K562 (cell line): ENCODE data around the gene GRIK2. TPM values are rescaled to one million over a fixed set of nuclear protein-coding genes. Genes with fewer than 3 reads are reported as not detected.

Experiments used
- ATAC-seq: fragments of 200-7000 bp; cut with Tn5 transposase; 3 replicates; pipeline ENCODE4 v1.9.1; 2020; ENCODE audit warnings: moderate library complexity
- BruUV-seq: library from RNA; stranded (reverse); fragments of 400-500 nt; replicated peaks from 2 replicates; lab custom pipeline; 2021; lab: Mats Ljungman, UMichigan
- CTCF ChIA-PET: fragments of 300-600 bp; formaldehyde crosslinking; extraction: SDS; loops from one replicate; lab custom pipeline; 2021; ENCODE audit warnings: low intra/inter-chr PET ratio; lab: Yijun Ruan, JAX
- POLR2A ChIA-PET: fragments of 300-600, 350-650 bp; sonication (Branson Sonifier 250); formaldehyde crosslinking; extraction: SDS; loops from one replicate; lab custom pipeline; 2021; ENCODE audit warnings: antibody characterized with exemption, inconsistent platforms; lab: Yijun Ruan, JAX
- DNase-seq, 4 experiments: peaks; one replicate each; pipeline versions ENCODE4 v3.0.0 to v3.0.0-alpha.2; 2011 to 2018; ENCODE audit warnings: low spot score in 3 of 4, mixed read lengths in 3 of 4; ENCODE audit errors: extremely low read depth in 1 of 4
- FAIRE-seq: peaks from 2 replicates; lab custom pipeline; 2011; peaks lifted over from hg19 to GRCh38; lab: Jason Lieb, UNC
- H2AFZ ChIP-seq: 2 replicates; pipeline ENCODE4 v1.6.0; 2011; ENCODE audit warnings: low read depth, low read length, control low read depth, inconsistent platforms
- H3K27ac ChIP-seq: fragments of 200-600 bp; 3 replicates; pipeline ENCODE4 v1.8.0; 2011; ENCODE audit warnings: low read depth, mild to moderate bottlenecking, control low read depth, inconsistent platforms, low read length, moderate library complexity, mixed read lengths; ENCODE audit errors: extremely low read depth
- H3K27me3 ChIP-seq, 2 experiments: fragments of 300-600 bp in 1 of 2; 2 replicates in 1 of 2; 3 replicates in 1 of 2; pipeline versions ENCODE4 v1.6.0 to v1.8.0; 2011; ENCODE audit warnings: inconsistent platforms in 2 of 2, low read length in 2 of 2, mild to moderate bottlenecking in 1 of 2, mixed read lengths in 1 of 2, moderate library complexity in 1 of 2; ENCODE audit not compliant: control insufficient read depth in 2 of 2, insufficient read depth in 2 of 2
- H3K36me3 ChIP-seq: fragments of 300-600 bp; 3 replicates; pipeline ENCODE4 v1.8.0; 2011; ENCODE audit warnings: mild to moderate bottlenecking, low read length, inconsistent platforms; ENCODE audit not compliant: control insufficient read depth, insufficient read depth
- H3K4me1 ChIP-seq, 2 experiments: fragments of 200-600 bp in 1 of 2; replicated peaks in 1 of 2; 2 replicates in 1 of 2; 3 replicates in 1 of 2; pipeline versions ENCODE4 v1.5.1 to v1.8.0; 2011; ENCODE audit warnings: inconsistent platforms in 2 of 2, low read length in 2 of 2, mild to moderate bottlenecking in 1 of 2, mixed read lengths in 1 of 2, moderate library complexity in 1 of 2; ENCODE audit not compliant: control insufficient read depth in 2 of 2, insufficient read depth in 2 of 2
- H3K4me2 ChIP-seq: 2 replicates; pipeline ENCODE4 v1.6.1; 2011; ENCODE audit warnings: low read length, control low read depth, inconsistent platforms, mixed read lengths; ENCODE audit not compliant: insufficient read depth
- H3K4me3 ChIP-seq: fragments of 200-600 bp; sonication (generic), shearing (Covaris generic); 2 replicates; pipeline ENCODE4 v1.5.1; 2016; ENCODE audit warnings: control low read depth, inconsistent platforms
- H3K79me2 ChIP-seq: fragments of 200-600 bp; 3 replicates; pipeline ENCODE4 v1.8.0; 2011; ENCODE audit warnings: low read length, inconsistent platforms; ENCODE audit not compliant: control insufficient read depth, insufficient read depth
- H3K9ac ChIP-seq, 2 experiments: 2 replicates each; pipeline versions ENCODE4 v1.6.0 to v1.6.1; 2011; ENCODE audit warnings: low read depth in 2 of 2, low read length in 2 of 2, control low read depth in 1 of 2, inconsistent platforms in 1 of 2, mild to moderate bottlenecking in 1 of 2, mixed read lengths in 1 of 2; ENCODE audit not compliant: insufficient read depth in 1 of 2
- H3K9me1 ChIP-seq: one replicate; pipeline ENCODE4 v1.6.0; 2011; ENCODE audit warnings: inconsistent platforms, mild to moderate bottlenecking, low read length, moderate library complexity; ENCODE audit not compliant: control insufficient read depth, insufficient read depth
- H3K9me3 ChIP-seq: replicated peaks from 2 replicates; pipeline ENCODE4 v1.5.1; 2011; ENCODE audit warnings: low read depth, low read length, inconsistent platforms; ENCODE audit not compliant: control insufficient read depth, insufficient read depth
- H4K20me1 ChIP-seq: replicated peaks from 2 replicates; pipeline ENCODE4 v1.6.1; 2011; ENCODE audit warnings: low read length, inconsistent platforms, mixed read lengths; ENCODE audit not compliant: control insufficient read depth, insufficient read depth
- ESRRA ChIP-seq: fragments of 450-650 bp; IDR thresholded peaks from 2 replicates; pipeline ENCODE4 v1.6.1; 2014; ENCODE audit warnings: low read depth, mild to moderate bottlenecking, moderate library complexity, borderline replicate concordance
- KDM1A ChIP-seq, 2 experiments: fragments of 450-650 bp; IDR thresholded peaks; 2 replicates each; pipeline ENCODE4 v1.6.1; 2016; ENCODE audit warnings: mild to moderate bottlenecking in 2 of 2
- MECOM ChIP-seq: fragments of 250-450 bp; sonication (Bioruptor Pico); IDR thresholded peaks from 2 replicates; pipeline ENCODE4 v1.8.0; 2022; ENCODE audit warnings: inconsistent platforms
- SMAD2 ChIP-seq: fragments of 150-350 bp; IDR thresholded peaks from 2 replicates; pipeline ENCODE4 v1.6.1; 2014; ENCODE audit warnings: low read depth, mild to moderate bottlenecking, low read length
- ZFP30 ChIP-seq: fragments of 250-450 bp; sonication (Bioruptor Pico); IDR thresholded peaks from 2 replicates; pipeline ENCODE4 v1.8.0; 2022; ENCODE audit warnings: moderate library complexity, mild to moderate bottlenecking, inconsistent platforms, borderline replicate concordance
- ZNF347 ChIP-seq: fragments of 450-650 bp; formaldehyde crosslinking; IDR thresholded peaks from 2 replicates; pipeline ENCODE4 v1.4.0; 2020; ENCODE audit warnings: low read depth, mild to moderate bottlenecking, moderate library complexity
- ZNF766 ChIP-seq: fragments of 200-800 bp; sonication (Bioruptor generic); conservative IDR thresholded peaks from 2 replicates; pipeline ENCODE4 v1.6.1; 2016; ENCODE audit warnings: missing genetic modification characterization, missing compliant biosample characterization
- WGBS: fragments of 100-300 bp; shearing (Covaris generic); methylation state at CpG from one replicate; pipeline ENCODE4 v1.1.6; 2016; ENCODE audit warnings: low coverage, mixed read lengths; ENCODE audit not compliant: insufficient coverage; ENCODE audit errors: missing lambda C conversion rate; 5-methylcytosine and 5-hydroxymethylcytosine counted together
- in situ Hi-C: fragments of 300-500 bp; cut with MboI; formaldehyde crosslinking; loops from 4 replicates; pipeline ENCODE4 v1.15.0; 2018; ENCODE audit warnings: inconsistent platforms, mixed read lengths
- intact Hi-C: fragments of 100-400 bp; cut with micrococcal nuclease; formaldehyde crosslinking; loops from 2 replicates; pipeline ENCODE4 v1.14.2; 2022
- polyA plus RNA-seq, 8 experiments: library from polyadenylated mRNA; depleted of rRNA in 4 of 8; stranded (reverse) in 5 of 8; unstranded in 3 of 8; fragments of >200 nt; fragmentation: Nextera tagmentation in 2 of 8; fragmentation: Illumina TruSeq in 1 of 8; extraction: Ambion mirVana in 2 of 8; extraction: Trizol in 1 of 8; gene quantifications; 2 replicates each; pipeline versions ENCODE4 v1.2.1 to v1.2.3, GENCODE V29; 2011 to 2014; ENCODE audit warnings: inconsistent platforms in 1 of 8, missing spikeins in 1 of 8
- total RNA-seq, 7 experiments: library from RNA; depleted of rRNA in 6 of 7; stranded (reverse); fragments of >200 nt in 6 of 7; fragmentation: Illumina TruSeq in 2 of 7; extraction: Trizol in 2 of 7; gene quantifications; 2 replicates each; pipeline versions ENCODE4 v1.2.1 to v1.2.3, GENCODE V29; 2011 to 2021; ENCODE audit warnings: low replicate concordance in 1 of 7
- TF ChIP-seq, protein P1 (sequence below): fragments of 250-450 bp; sonication (Bioruptor Pico); IDR thresholded peaks from 2 replicates; pipeline ENCODE4 v1.4.0; 2020; ENCODE audit warnings: mild to moderate bottlenecking
- TF ChIP-seq, protein P2 (sequence below): fragments of 200-600 bp; sonication (generic); IDR thresholded peaks from one replicate; pipeline ENCODE4 v1.6.1; 2012; ENCODE audit warnings: mild to moderate bottlenecking, low read depth, low read length, inconsistent platforms

The GRIK2 gene
- total and polyA plus RNA-seq, 9 of the 15 experiments (the other 6 are each of a cell fraction or from before 2014, with no cell fraction given), result not detected

DNA sequence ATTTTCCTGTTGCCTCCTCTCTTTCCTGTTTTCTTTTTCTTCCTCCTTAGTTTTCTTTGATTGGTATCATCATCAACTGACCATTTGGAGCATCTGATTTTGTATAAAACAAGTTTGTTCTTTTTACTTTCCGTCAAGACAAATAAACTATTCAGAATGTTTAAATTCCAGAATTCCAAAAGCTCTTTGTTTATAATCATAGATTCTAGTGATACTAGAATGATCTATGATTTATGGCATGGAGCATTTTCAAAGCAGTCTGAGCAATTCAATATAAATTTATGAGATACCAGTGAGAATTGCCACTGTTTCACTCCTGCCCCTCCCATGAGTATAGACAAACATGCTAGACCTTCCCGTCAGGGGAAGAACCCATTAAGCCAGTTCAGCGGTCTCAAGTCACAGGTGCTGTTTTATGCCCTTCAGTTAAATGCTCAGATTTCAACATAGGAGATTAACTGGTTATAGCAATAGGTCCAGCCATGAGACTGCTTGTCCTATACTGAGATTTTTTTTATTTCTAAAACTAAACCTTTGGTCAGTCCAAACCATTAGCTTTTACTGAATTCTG is 60.7 kb downstream of the GRIK2 start:
- Histone ChIP-seq H3K4me3 (no peak overlapping the region), H3K79me2 (no peaks in the 10 kb centered on the region), H3K9me3 (no peaks in the 10 kb centered on the region), H3K4me1 (no peaks in the 10 kb centered on the region), H3K4me2 (no peak overlapping the region), H3K27ac (no peak overlapping the region), H3K27me3 (no peaks in the 10 kb centered on the region), H3K9me1 (no peaks in the 10 kb centered on the region), H2AFZ (no peak overlapping the region), H3K9ac (no peak overlapping the region), H4K20me1 (no peaks in the 10 kb centered on the region), H3K36me3 (no peaks in the 10 kb centered on the region)
- FAIRE-seq, result no peak
- DNase-seq, result no peak
- ATAC-seq, result no peak
- no TSS peak for BruUV-seq
- 6% methylated on average over 3 of the region's 3 CpGs for WGBS
- in situ Hi-C loops, result no loop called here
- CTCF ChIA-PET, result no interaction called here
- TF ChIP-seq ESRRA (no peak), SMAD2 (no peak), ZNF766 (CRISPR knock-in tag) (no peak), MECOM (CRISPR knock-in tag) (no peak), KDM1A (IDR thresholded peaks at IDR 0.05) (no peak), ZFP30 (CRISPR knock-in tag) (no peak), ZNF347 (CRISPR knock-in tag) (no peak)
- TF ChIP-seq, protein P1, sequence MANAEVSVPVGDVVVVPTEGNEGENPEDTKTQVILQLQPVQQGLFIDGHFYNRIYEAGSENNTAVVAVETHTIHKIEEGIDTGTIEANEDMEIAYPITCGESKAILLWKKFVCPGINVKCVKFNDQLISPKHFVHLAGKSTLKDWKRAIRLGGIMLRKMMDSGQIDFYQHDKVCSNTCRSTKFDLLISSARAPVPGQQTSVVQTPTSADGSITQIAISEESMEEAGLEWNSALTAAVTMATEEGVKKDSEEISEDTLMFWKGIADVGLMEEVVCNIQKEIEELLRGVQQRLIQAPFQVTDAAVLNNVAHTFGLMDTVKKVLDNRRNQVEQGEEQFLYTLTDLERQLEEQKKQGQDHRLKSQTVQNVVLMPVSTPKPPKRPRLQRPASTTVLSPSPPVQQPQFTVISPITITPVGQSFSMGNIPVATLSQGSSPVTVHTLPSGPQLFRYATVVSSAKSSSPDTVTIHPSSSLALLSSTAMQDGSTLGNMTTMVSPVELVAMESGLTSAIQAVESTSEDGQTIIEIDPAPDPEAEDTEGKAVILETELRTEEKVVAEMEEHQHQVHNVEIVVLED (CRISPR knock-in tag), result no peak
- TF ChIP-seq, protein P2, sequence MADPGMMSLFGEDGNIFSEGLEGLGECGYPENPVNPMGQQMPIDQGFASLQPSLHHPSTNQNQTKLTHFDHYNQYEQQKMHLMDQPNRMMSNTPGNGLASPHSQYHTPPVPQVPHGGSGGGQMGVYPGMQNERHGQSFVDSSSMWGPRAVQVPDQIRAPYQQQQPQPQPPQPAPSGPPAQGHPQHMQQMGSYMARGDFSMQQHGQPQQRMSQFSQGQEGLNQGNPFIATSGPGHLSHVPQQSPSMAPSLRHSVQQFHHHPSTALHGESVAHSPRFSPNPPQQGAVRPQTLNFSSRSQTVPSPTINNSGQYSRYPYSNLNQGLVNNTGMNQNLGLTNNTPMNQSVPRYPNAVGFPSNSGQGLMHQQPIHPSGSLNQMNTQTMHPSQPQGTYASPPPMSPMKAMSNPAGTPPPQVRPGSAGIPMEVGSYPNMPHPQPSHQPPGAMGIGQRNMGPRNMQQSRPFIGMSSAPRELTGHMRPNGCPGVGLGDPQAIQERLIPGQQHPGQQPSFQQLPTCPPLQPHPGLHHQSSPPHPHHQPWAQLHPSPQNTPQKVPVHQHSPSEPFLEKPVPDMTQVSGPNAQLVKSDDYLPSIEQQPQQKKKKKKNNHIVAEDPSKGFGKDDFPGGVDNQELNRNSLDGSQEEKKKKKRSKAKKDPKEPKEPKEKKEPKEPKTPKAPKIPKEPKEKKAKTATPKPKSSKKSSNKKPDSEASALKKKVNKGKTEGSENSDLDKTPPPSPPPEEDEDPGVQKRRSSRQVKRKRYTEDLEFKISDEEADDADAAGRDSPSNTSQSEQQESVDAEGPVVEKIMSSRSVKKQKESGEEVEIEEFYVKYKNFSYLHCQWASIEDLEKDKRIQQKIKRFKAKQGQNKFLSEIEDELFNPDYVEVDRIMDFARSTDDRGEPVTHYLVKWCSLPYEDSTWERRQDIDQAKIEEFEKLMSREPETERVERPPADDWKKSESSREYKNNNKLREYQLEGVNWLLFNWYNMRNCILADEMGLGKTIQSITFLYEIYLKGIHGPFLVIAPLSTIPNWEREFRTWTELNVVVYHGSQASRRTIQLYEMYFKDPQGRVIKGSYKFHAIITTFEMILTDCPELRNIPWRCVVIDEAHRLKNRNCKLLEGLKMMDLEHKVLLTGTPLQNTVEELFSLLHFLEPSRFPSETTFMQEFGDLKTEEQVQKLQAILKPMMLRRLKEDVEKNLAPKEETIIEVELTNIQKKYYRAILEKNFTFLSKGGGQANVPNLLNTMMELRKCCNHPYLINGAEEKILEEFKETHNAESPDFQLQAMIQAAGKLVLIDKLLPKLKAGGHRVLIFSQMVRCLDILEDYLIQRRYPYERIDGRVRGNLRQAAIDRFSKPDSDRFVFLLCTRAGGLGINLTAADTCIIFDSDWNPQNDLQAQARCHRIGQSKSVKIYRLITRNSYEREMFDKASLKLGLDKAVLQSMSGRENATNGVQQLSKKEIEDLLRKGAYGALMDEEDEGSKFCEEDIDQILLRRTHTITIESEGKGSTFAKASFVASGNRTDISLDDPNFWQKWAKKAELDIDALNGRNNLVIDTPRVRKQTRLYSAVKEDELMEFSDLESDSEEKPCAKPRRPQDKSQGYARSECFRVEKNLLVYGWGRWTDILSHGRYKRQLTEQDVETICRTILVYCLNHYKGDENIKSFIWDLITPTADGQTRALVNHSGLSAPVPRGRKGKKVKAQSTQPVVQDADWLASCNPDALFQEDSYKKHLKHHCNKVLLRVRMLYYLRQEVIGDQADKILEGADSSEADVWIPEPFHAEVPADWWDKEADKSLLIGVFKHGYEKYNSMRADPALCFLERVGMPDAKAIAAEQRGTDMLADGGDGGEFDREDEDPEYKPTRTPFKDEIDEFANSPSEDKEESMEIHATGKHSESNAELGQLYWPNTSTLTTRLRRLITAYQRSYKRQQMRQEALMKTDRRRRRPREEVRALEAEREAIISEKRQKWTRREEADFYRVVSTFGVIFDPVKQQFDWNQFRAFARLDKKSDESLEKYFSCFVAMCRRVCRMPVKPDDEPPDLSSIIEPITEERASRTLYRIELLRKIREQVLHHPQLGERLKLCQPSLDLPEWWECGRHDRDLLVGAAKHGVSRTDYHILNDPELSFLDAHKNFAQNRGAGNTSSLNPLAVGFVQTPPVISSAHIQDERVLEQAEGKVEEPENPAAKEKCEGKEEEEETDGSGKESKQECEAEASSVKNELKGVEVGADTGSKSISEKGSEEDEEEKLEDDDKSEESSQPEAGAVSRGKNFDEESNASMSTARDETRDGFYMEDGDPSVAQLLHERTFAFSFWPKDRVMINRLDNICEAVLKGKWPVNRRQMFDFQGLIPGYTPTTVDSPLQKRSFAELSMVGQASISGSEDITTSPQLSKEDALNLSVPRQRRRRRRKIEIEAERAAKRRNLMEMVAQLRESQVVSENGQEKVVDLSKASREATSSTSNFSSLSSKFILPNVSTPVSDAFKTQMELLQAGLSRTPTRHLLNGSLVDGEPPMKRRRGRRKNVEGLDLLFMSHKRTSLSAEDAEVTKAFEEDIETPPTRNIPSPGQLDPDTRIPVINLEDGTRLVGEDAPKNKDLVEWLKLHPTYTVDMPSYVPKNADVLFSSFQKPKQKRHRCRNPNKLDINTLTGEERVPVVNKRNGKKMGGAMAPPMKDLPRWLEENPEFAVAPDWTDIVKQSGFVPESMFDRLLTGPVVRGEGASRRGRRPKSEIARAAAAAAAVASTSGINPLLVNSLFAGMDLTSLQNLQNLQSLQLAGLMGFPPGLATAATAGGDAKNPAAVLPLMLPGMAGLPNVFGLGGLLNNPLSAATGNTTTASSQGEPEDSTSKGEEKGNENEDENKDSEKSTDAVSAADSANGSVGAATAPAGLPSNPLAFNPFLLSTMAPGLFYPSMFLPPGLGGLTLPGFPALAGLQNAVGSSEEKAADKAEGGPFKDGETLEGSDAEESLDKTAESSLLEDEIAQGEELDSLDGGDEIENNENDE, result no peak
- intact Hi-C loops, result no loop called here
- POLR2A ChIA-PET, result no interaction called here
